ENCODE results near the gene TRMT1L.
"Not testable (repeated sequence)": the region's sequence is repeated elsewhere in the genome, so short reads cannot be mapped to it uniquely, and the experiment has no call there.

The TRMT1L gene, protein sequence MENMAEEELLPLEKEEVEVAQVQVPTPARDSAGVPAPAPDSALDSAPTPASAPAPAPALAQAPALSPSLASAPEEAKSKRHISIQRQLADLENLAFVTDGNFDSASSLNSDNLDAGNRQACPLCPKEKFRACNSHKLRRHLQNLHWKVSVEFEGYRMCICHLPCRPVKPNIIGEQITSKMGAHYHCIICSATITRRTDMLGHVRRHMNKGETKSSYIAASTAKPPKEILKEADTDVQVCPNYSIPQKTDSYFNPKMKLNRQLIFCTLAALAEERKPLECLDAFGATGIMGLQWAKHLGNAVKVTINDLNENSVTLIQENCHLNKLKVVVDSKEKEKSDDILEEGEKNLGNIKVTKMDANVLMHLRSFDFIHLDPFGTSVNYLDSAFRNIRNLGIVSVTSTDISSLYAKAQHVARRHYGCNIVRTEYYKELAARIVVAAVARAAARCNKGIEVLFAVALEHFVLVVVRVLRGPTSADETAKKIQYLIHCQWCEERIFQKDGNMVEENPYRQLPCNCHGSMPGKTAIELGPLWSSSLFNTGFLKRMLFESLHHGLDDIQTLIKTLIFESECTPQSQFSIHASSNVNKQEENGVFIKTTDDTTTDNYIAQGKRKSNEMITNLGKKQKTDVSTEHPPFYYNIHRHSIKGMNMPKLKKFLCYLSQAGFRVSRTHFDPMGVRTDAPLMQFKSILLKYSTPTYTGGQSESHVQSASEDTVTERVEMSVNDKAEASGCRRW

DNA sequence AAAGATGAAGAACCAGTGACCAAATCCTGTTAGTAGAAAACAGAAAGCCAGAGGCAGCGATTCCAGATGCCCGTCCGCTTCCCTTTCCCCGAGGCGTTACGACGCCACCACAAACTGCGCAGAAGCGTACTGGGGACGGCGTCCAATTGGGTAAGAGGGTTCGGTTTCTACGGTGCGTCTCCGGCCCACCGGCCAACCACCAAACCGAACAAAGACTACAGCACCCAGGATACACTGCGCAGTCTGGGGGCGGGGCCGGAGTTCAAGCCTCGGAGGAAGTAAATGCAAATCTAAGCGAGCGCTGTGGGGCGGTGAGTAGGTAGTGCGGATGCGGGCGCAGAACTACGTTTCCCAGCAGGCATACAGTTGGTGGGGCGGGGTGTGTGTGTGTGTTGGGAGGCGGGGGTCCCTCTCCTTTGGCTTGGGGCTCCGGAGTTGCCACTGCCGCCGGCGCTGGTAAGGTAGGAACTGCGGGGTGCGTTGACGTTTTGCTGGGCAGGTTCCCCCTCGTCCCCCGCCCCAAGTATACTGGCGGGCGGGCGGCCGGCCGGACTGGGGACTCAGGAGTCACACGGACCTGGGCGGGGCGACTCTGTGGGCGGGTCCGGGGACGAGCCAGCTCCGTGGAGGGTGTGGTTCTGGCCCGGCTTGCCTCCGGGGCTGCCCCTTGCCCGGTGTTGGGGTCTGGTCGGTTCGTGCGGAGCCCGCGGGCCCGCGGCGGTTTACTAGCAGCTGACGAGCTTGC lies at the start of gene TRMT1L, which contains the start of gene SWT1:
TSS of gene TRMT1L (minus strand) at position 100 of the 745 bp plus-strand sequence. CDS start 241 bp downstream, outside the sequence.
TSS of gene SWT1 (plus strand) at position 314 of the 745 bp plus-strand sequence. CDS start 3,675 bp downstream, outside the sequence.
- H3K4me3 ChIP-seq (ENCODE audit: low read depth, low read length), result peak within 1 kb of the TSS; percentile 90

DNA sequence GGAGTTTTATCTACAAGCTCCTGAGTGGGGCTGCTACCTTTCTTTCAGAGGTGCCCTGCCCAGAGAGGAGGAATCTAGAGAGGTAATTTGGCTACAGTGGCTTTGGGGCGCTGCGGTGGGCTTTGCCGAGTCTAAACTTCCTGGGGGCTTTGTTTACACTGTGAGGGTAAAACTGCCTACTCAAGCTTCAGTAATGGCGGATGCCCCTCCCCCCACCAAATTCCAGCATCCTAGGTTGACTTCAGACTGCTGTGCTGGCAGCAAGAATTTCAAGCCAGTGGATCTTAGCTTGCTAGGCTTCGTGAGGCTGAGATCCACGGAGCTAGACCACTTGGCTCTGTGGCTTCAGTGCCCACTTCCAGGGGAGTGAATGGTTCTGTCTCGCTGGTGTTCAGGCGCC lies 44.1 kb upstream of the TRMT1L start:
- no peak overlapping the region for H3K4me3 ChIP-seq (ENCODE audit: low read depth, low read length)

DNA sequence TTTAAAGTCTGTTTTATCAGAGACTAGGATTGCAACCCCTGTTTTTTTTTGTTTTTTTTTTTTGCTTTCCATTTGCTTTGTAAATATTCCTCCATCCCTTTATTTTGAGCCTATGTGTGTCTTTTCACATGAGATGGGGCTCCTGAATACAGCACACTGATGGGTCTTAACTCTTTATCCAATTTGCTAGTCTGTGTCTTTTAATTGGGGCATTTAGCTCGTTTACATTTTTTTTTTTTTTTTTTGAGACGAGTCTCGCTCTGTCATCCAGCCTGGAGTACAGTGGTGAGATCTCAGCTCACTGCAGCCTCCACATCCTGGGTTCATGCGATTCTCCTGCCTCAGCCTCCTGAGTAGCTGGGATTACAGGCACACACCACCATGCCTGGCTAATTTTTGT lies 42.0 kb upstream of the TRMT1L start:
- not testable (repeated sequence) for H3K4me3 ChIP-seq (ENCODE audit: low read depth, low read length)

DNA sequence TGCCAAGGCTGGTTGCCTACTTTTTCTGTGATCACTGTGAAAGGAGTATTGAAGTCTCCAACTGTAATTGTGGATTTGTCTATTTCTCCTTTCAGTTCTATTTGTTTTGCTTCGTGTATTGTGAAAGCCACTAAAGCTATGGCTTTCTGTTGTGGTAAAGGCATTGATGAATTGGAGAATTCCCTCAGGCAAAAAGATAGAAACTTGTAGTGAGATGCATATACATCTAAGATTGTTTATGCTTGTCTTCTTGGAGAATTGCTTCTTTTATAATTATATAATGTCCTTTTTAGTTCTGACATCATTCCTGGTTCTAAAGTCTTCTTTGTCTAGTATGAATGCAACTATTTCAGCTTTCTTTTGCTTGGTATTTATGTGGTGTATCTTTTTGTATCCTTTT lies 37.0 kb upstream of the TRMT1L start:
- no peak overlapping the region for H3K4me3 ChIP-seq (ENCODE audit: low read depth, low read length)

DNA sequence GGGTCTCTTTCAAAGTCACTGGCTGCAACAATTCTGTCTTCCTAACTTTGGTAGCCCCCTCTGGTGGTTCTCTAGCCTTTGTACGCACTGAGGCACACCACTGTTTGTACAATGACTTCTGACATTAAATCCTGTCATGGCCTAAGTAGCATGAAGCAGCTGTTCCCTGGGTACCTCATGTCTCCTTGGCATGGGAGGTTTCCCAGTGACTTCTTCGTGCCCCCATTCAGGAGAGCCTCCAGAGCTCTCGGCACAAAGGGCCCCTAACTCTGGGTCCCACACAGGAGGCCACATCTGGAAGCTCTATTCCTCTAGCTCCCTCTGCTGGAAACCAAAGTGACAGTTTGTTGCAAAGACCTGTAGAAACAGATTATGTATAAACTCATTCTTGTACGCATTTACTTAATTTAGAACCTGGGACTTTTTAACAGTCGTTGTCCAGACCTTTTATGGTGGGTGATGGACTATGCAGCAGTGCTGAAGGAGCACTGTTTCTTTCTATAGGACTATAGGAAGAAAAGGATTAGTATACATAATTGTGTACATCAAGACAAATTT lies 13.6 kb upstream of the TRMT1L start:
- H3K4me3 ChIP-seq (ENCODE audit: low read depth, low read length), result no peak overlapping the region

DNA sequence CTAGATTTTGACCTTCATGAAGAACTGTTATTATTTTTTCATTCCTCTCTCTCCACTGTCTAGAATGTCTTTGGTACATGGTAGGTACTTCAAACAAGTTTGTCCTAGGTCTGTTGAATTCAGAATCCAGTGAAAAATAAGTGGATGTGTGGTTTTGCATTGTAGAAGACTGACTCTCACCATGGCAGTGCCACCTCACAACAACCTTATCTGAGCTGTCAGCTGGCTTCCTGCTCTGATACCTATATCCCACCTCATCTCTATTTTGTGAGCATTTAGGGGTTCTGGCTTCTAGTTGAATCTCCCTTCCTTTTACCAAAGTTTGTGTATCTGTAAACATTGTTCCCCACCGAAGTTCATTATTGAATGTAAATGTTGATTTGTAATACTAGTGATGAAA lies 9.4 kb upstream of the TRMT1L start:
- H3K4me3 ChIP-seq (ENCODE audit: low read depth, low read length), result no peak overlapping the region

DNA sequence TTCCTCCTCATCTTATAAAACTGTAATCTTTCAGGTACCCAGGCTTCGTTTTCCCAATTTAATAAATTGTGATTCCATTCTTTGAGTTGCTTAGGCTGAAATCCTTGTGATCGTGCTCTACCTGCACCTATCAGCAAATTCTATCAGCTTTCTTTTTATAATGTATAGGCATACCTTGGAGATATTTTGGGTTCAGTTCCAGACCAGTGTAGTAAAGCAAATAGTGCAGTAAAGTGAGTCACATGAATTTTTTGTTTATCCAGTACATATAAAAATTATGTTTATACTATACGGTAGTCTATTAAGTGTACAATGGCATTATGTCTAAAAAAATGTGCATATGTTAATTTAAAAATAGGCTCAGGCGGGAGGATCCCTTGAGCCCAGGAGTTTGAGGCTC lies 5.7 kb upstream of the TRMT1L start:
- no peak overlapping the region for H3K4me3 ChIP-seq (ENCODE audit: low read depth, low read length)

DNA sequence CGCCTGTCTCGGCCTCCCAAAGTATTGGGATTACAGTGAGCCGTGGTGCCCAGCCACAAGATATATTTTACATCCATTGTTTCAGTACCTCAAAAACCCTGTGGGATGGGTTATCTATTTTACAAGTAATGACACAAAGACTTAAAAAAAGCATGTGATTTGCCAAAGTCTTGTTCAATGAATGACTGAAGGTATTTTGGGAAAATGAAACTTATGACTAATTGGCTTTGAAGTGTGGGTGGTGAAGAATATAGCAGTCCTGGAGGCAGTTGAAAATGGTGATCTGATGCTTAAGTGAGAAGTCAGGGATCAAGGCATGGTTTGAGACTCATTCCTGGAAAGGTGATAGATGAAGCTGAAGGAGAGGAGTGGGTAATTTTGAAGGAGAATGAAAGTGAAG lies 3.2 kb upstream of the TRMT1L start:
- no peak overlapping the region for H3K4me3 ChIP-seq (ENCODE audit: low read depth, low read length)

DNA sequence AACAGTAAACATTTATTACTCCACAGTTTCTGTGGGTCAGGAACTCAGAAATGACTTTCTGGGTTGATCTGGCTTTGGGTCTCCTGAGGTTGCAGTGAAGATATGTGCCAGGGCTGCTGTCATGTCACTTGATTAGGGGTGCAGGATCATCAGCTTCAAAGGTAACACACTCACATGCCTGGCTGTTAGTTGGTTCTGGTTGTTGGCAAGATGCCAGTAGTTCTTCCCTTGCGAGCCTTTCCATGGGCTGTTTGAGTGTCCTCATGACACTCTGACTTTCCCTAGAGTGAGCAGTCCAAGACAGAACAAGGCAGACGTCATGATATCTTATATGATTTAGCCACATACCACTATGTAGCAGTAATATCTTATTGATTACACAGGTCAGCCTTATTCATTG lies 2.0 kb upstream of the TRMT1L start:
- no peak overlapping the region for H3K4me3 ChIP-seq (ENCODE audit: low read depth, low read length)

DNA sequence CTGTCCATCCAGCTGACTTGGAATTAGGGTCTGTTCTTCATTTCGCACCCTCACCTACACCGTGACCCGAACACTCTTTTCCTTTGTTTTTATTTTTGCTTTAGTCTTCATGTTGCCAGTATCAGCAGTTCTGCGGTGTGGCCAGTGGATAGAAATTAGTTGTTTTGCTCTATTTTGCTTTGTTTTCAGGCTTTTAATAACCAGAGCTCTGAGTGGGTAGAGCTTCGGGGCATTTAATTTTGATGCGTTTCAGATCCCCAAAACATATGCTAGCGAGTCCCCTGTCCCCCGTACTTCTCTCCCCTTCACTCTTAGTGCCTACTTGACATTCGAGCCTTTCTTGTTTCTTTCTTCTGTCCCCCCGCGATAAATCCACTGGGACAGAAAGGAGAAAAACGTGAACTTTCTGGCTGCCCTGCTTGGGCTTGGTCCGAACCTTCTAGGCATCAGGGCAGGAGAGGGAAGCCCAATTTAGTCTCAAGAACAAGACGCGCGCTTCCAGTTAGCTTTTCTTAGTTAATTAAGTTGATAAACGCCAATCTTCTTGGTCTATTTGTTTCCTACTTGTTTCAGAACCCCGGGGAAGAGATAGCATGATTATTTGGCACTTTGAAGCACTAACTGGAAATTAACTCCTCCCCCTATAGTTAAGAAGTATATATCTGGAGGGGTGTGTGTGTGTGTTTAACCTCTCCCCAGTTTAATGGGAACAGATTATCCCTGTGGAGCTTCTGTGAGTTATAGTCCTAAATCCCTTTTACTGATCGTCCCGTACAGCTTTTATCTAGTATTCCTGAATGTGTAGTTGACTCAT lies 1.1 kb upstream of the TRMT1L start:
- peak overlapping the region; percentile 90 for H3K4me3 ChIP-seq (ENCODE audit: low read depth, low read length)

DNA sequence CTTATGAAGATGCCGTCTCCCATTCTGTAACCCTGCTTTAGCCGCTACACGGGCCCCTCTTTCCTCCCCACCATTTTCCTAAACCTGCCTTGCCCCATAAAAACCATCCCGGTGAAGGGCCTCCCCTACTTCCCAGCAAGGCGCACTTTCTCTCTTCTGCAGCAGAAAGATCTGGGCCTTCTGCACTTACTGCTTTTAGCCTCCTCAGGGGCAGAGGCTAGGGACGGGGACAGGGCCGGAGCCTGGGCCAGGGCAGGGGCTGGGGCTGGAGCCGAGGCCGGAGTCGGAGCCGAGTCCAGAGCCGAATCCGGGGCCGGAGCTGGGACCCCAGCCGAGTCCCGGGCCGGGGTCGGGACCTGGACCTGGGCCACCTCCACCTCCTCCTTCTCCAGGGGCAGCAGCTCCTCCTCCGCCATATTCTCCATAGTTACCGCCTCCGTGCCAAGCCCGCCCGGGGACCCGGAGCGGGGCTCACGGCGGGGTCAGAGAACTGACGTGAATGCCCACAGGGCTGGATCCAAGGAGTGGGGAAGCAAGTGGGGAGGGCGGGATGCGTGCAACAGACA lies 382 bp downstream of the TRMT1L start:
- H3K4me3 ChIP-seq (ENCODE audit: low read depth, low read length), result peak overlapping the region; percentile 90

DNA sequence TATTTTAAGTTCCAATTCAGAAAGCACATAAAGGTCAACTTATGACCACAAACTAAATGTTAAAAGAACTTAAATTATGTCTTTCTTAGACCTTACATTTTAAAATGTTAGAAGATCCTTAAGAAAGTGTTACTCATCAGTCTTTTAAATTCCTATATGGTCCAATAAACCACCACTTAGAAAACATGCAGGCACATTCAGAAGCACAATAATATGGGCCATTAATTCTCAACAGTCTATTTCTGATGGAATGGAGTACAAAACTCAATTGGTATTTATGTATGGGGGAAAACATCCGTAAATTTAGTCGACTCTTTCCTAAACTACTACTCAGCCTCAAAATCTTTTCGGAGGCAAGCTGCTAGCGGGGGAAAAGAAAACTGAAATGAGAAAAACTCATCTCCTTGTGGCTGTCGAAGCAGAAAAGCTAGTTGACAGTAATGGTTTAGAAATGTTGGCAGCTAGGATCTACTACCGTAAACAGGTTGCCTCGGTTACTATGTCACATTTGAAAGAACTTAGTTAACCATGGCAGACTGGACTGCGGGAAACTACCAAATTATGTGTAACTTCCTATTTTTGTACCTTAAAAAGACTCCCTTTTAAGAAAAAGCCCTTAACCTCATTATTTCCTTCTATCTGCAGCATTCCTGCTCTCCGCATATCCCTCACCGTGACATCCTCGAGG lies 1.0 kb downstream of the TRMT1L start:
- H3K4me3 ChIP-seq (ENCODE audit: low read depth, low read length), result peak overlapping the region; percentile 90

DNA sequence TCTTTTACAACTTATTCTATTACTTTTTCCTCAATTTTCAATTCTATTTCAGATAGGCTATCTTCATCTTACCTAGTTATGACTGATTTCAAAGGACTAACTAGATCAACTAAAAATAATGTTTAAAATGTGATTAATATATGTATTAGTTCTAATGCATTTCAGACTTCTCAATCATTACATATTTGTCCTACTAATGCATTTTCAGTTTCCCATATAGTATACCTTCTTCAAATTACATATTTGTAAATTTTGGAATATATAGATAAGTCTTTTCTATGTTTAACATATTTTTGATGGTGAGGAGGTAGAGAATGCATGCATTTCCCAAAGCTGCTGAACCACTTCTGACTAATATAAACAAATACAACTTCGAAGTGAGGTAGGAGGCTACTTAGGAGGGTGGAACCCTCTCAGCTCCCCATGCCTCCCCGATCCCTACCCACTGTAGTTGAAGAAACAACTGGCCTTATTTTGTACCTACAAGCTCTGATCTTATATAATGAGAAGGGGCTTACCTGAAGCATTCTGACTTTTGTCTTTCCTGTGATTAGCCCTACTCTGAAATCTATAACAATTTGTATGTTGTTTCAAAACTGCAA lies 1.7 kb downstream of the TRMT1L start:
- no peak overlapping the region for H3K4me3 ChIP-seq (ENCODE audit: low read depth, low read length)

DNA sequence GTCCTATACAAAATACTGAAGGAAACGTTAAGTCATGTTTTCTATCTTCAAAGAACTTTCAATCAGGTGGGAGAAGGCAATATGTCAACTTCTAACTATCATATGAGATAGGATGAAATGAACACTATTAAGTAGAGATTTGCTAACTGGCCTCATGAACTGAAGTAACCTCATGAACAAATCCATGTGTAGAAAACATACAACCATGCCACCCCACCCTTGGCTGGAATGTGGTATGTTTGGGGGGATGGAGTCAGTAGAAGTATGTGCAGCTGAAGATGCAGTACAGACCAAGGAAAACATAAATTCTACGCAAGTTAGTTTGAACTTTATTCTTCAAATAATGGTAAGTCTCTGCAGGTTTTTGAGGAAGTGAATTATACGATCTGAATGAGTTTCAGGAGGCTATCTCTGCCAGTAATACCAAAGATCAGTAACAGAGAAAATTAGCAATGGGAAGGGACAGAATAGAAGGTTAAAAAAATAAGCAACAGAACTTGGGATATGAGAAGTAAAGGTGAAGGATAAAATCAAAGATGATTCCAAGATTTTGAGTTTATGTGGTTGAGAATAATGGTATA lies 4.5 kb downstream of the TRMT1L start:
- no peak overlapping the region for H3K4me3 ChIP-seq (ENCODE audit: low read depth, low read length)

DNA sequence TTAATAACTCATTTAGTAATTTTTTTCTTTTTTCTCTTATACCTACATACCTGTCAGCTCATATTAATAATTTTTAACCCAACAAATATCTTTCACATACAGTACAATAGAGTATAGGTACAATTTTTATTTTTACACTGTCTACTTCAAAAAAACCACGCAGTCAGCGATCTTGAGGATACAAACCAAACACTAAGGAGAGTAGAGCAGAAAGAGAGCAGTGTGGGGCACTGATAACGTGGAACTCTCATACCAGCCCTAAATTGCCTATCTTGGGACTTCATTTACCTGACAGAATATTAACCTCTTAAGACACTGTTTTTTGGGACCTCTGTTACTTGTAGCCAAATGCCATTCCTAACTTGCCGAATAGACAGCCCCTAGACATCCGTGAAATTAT lies 5.5 kb downstream of the TRMT1L start:
- H3K4me3 ChIP-seq (ENCODE audit: low read depth, low read length), result no peak overlapping the region

DNA sequence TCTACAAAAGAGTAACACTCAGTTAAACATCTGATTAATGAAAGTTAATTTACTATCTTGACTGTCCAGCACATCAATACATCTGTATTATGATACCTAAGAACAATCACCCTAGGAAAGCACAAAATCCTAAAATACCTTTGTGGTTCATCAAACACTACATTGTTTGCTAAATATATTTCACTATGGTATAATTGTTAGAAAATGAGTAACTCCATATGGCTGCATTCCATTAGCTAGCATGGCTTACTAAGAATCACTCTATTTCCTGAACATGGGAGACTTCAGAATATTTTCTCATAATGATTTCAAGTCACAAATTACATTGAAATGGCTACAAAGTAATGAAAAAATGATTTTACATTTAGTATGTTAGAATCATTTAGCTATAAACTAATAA lies 12.5 kb downstream of the TRMT1L start:
- no peak overlapping the region for H3K4me3 ChIP-seq (ENCODE audit: low read depth, low read length)

DNA sequence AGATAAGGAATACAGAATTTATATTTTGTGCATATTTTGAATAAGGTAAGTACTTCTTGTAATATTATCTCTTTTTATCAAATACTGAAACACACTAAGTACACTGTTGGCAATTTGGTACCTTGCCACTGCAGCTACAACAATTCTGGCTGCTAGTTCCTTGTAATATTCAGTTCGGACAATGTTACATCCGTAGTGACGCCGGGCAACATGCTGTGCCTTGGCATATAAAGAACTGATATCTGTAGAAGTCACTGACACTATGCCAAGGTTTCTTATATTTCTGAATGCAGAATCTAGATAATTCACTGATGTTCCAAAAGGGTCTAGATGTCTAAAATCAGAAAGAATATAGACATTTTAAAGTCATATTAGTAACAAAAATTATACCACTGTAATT lies 17.5 kb downstream of the TRMT1L start:
- no peak overlapping the region for H3K4me3 ChIP-seq (ENCODE audit: low read depth, low read length)

DNA sequence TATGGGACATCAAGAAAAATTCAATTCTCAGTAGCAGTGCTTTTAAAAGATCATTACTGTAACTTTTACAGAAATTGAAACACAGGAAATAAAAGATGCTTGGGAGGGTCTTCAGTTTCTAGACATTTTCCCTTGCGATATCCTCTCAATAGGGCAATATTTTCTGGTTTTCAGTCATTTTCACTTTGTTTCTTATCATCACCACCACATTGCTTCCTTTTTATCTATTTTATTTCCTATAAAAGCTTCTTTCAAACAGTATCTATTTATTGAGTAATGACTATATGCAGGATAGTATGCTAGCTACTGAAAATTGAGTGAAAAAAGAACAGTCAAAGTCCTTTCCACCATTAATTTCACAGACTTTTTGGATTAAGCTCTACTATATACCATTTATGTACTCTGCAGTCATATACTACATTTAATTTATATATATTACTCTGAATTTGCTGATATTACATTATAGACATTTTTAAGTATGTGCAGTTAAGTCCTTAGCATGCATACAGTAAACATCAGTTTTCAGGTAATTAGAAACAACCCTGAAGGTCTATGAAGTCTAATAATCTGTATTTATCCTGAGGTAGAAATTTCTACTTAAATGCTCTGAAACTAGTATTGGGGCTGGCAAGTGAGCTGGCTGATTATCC lies 18.7 kb downstream of the TRMT1L start:
- H3K4me3 ChIP-seq (ENCODE audit: low read depth, low read length), result no peak overlapping the region
